HG02981 (cell line): ENCODE results near the gene KCNQ1.

ENCODE experiments used
- ATAC-seq: cut with Tn5 transposase; IDR thresholded peaks from one replicate; pipeline ENCODE4 v1.9.1; 2021; ENCODE audit warnings: mild to moderate bottlenecking, moderate library complexity; ENCODE audit not compliant: unreplicated experiment

KCNQ1 gene

GRCh38 chr11:2690596-2691354 lies 246.0 kb downstream of the KCNQ1 start:
- no peak for ATAC-seq

- no peak for ATAC-seq
Measured at GRCh38 chr11:2691355-2691761, 246.6 kb downstream of the KCNQ1 start.

GRCh38 chr11:2691991-2692875 lies 247.4 kb downstream of the KCNQ1 start:
- ATAC-seq, result no peak

DNA sequence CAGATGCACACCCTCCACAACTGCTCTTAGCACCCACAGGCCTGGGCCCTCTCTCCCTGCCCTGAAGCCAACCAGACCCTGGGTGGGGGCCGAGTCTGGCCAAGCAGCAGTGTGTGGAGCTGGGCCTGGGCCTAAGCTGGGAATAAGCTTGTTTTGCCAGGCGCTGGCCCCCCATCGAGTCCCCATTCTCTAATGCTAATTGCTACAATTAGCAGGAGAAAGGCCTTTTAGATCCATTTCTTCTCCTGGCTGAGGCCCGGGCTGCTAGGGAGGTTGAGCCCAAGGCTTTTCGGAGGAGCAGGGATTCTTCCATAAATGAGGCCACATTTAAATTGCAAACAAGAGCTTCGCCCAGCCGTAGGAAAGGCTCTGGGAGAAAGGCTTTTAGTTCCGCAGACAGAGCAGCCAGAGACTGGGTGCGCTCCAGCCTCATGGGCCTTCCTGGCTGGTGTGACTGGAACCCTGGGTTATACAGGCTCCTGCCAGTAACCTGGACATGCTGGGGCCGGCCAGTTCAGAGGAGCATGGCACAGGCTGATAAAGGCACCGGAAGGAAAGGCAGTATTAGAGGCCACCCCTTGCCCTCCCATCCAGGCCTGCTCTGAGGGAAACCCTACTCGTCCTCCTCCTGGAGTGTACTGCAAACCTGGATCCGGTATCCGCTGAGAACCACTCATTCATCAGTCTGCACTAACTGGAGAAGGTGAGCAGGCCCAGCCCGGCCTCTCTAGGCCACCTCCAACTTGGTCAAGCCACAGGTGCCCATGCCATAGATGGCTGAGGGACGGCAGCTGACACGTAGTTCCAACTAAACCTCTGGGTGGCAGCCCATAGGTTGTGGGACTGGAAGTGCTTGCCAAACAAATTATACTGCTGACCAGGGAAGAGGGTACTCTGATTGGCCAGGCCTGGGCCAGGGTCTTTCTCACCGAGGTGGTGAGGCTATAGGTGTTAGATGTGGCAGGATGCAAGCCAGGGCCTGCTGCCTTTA lies 248.8 kb downstream of the KCNQ1 start:
- ATAC-seq, result no peak

DNA sequence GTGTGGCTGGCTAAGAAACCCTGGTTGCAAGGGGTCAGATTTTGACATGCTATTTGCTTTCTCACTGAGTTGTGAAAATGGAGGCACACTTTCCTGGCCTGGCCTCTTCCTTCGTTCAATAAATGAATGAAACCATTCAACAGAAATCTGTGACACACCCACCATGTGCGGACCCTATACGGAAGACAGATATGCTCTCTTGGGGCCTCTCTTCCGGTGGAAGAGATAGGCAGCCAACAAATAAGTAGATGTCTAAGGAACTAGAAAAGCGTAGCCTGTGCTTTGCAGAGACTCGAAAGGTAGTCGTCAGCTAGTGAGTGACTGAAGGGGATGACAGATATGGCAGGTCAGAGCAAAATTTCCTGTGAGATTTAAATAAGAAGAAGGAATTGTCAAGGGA lies 249.7 kb downstream of the KCNQ1 start:
- no peak for ATAC-seq

DNA sequence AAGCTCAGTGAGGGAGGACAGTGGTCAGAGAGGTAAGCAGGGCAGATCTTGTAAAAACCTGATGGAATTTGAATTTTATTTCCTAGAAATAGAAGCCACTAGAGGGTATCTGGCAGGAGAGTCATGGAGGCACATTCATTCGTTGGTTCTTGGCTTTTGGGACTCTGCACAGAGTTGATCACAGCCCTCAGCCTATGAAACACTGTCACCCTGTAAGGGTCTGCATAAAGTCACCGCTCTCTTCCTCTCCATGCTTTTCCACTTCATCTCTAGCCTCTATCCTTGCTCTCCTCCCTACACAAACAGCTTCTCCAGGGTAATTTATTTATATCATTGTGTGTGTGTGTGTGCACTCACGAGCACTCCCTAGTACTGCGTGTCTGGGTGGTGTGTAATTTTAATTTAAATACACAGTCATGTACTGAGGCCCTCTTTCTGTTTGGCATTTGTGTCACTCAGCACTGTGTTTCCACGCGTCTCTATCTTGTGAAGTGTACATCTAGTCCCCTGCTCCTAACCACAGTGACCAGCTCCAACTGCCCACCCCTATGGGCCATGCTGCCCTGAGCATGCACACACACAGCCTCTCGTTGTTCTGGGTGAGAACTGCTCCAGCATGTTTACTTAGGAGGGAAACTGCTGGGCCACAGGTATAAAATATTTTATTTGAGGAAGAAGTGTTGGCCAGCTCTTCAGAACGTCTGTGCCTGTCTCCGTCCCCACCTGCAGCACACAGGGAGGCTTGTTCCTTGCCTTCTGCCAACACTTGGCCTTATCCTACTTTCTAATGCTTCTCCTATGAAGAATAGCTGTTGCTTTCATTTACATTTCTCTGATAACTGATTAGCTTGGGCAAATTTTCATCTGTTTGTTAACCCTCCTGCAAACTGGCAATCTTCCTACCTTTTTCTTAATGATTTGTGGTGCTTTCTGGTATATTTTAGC lies 250.5 kb downstream of the KCNQ1 start:
- no peak for ATAC-seq

DNA sequence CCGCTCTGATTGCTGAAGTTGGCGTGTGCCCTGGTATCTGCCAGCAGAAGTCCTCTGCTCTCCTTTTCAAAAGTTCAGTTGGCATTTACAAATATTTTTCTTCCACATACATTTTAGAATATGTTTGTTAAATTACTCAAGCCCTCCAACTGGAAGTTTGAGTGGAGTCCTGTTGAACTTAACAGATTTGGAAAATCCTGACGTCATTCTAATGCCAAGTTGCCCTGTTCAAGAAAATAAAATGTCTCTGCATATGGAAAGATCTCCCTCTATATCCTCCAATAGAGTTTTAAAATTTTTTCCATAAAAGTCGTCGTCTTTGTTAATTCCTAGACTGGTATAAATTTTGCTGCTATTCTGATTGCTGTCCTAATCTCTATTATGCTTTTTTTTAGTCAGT lies 251.6 kb downstream of the KCNQ1 start:
- no peak for ATAC-seq

DNA sequence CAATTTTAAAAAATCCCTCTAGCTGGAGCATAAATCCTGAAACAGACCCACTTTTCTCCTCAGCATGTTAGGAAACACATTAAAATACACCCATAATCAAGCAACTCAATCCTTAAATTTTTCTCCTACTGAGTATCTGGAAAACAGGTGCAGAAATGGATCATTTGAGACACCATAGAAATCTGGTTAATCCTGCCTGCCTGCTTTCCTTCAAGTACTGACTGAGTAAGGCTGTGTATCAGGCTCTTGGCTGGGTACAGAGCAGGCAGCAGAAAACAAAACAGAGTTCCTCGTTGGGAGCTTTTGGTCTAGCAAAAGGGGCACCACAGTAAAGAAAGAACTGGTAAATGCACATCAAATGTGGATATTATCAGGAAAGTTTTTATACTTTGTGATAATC lies 253.1 kb downstream of the KCNQ1 start:
- ATAC-seq, result no peak

DNA sequence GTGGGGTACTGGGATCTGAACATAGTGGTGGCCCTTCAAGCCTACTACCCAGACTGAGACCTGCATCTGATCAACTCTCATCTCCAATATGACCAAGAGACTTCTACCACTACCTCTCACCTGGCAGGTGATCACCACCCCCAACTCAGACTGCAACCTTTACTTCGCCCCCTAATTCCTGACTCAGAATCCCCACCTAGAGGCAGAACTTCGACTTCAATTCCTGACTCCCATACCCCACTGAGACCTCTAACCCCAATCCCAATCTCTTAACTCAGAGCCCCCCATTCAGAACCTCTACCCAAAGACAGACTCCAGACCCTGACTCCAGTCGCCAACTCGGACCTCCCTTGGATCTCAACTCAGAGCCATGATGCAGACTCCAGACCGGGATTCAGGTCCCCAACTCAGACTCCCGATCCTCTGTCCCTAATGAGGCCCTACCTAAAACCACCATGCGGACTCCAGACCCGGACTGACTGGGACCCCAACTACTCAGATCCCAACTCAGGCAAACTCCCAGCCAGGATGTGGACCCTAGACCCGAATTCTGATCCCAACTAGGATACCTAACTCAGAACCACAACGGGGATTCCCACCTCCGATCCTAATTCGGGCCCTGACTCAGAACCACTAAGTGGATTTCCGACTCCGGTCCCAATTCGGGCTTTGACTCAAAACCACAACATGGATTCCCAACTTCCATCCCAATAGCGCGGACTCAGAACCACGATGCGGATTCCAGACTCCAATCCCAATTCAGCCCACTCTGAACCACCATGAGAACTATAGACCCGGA lies 253.8 kb downstream of the KCNQ1 start:
- no peak for ATAC-seq

DNA sequence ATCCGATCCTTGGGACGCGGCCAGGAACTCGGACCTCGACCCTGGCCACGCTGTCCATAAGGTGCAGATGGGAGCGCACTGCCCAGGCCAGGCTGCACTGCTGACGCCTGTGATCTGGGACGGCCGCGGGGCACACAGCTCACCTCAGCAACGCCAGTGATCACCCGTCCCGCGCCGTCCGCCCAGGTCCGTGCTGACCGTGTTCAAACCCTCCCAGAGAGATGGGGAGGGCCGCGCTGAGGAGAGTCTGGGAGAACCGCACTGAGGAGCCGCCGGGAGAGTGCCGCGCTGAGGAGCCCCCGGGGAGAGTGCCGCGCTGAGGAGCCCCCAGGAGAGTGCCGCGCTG lies 254.3 kb downstream of the KCNQ1 start:
- peak; percentile 12 for ATAC-seq

- ATAC-seq, result peak; percentile 86
Measured at GRCh38 chr11:2699531-2700414, 255.0 kb downstream of the KCNQ1 start, which contains the start of gene KCNQ1OT1. TSS of gene KCNQ1OT1 (minus strand) at chr11:2699994.

- peak; percentile 12 for ATAC-seq
Measured at GRCh38 chr11:2700415-2701211, 255.8 kb downstream of the KCNQ1 start.

- no peak for ATAC-seq
Measured at GRCh38 chr11:2701230-2701629, 256.4 kb downstream of the KCNQ1 start.

GRCh38 chr11:2701898-2702434 lies 257.2 kb downstream of the KCNQ1 start:
- ATAC-seq, result no peak

DNA sequence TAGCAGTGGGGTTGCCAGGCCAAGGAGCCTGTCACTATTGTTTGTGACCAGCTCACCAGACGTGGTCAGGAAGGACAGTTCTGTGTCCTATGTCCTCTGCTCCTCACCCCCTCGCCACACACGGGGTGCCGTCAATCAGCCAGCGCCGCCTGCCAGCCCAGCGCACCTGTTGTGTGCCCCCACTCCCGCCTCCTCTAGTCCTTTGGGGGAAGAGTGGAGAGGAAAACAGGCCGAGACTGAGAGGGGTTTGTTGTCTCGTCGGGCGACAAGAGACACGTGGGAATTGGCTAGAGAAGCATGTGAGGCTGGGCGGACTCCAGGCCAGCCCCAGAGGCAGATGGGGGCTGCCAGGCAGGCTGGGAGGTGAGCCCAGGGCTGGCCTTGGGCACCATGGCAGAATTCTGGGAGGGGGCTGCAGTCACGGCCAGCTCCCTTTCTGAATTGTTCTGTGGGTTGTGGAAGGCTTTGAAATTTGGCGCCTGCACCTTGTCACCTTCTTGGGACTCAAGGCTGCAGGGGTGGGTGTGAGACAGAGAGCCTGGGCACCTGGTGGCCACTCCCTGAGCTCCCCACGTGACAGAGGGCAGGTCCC lies 258.1 kb downstream of the KCNQ1 start:
- no peak for ATAC-seq

DNA sequence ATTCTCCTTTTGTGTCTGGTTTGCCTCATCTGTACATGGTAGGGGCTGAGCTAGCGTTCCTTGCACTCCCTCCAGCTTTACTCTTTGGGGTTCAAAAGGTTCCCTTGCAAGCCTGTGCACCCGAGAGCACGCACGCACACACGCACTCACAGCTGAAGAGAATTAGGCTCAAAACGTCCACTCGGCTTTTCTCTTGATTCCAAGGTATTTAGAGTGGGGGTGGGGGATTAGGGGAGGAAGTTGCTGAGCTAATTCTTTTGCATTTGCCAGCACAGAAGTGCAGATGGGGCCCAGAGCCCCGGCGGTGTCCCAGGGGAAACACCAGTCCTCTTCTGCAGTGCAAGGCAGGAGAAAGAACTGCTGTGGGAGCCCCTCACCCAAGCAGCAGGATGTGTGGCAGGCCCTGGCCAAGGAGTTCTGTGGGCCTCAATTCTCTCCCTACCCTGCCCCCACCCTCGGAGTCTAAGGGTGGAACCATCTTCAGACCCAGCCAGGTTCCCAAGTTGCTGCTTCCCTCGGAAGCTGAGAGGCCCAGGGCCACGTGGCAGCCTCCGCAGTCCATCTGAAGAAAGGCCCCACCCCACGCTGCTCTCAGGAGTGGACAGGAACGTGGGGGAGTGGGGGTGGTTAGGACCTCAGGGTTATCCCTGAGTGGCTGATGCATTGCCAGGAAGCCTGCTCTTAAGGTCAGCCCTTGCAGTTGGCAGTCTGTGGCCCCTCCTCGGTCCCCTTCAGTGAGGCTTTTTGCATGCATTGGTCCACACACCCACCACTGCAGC lies 258.7 kb downstream of the KCNQ1 start:
- no peak for ATAC-seq
